HG02763 (cell line): ENCODE measurements around the gene CCL20.
A peak's percentile ranks its signal among the peaks of the same experiment; 100 is the strongest.
"Not testable (repeated sequence)": the region's sequence is repeated elsewhere in the genome, so short reads cannot be mapped to it uniquely, and the experiment has no call there.

Experiments
- ATAC-seq: cut with Tn5 transposase; IDR thresholded peaks from one replicate; pipeline ENCODE4 v1.9.1; 2021; ENCODE audit warnings: mild to moderate bottlenecking, moderate library complexity; ENCODE audit not compliant: unreplicated experiment

CCL20 gene, protein sequence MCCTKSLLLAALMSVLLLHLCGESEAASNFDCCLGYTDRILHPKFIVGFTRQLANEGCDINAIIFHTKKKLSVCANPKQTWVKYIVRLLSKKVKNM

DNA sequence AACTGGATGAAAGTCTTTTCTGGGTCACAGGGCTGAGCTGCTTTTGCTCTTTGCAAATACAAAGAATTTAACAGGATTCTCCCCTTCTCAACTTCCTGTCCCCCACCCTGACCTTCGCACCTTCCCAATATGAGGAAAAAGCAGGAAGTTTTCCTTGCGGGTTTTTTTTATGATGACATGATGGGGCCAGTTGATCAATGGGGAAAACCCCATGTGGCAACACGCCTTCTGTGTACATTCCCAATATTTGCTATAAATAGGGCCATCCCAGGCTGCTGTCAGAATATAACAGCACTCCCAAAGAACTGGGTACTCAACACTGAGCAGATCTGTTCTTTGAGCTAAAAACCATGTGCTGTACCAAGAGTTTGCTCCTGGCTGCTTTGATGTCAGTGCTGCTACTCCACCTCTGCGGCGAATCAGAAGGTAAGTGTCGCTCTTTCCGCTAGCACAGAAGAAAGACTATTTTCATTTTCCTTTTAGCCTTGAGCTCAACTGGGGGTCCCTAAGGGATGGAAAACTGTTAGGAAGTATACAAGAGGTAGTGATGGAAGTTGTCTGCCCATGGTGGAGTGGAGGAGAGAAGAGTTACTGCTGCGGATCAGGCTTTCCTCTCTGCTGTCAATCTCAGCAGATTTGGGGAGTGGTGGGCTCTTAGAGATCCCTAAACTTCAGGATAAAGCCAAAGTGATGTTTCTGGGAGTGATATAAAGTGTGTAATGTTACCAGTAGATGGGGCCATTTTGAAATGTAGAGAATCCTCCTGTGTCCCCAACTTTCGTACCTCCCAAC, at the start of gene CCL20:
TSS of gene CCL20 (plus strand) at position 281 of the 792 bp plus-strand sequence. CDS start at position 351, 70 bp downstream.
- no peak for ATAC-seq

DNA sequence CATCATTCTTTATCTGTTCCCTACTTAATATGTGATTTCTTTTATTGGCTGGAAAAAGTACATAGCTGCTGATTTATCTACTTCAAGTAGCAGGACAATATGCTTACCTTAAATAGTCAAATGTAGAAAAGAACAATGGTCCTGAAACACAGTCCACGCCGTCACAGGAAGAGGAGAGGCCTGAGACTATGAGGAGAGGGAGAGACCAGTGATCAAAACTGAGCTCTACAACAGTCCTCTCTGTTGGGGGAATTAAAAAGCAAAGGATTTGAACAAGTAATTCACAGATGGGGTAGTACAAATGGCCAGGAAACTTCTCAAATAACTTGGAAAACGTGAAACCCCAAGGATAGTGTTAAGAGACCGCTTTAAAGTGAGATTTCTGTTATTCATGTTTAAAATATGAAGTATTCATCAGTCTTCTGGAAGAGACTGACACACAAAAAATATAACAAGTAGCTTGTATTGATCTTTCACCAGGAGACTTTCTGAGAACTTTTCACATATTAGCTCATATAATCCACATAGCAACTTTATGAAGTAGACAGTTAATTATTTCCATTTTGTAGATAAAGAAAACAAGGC, 47.8 kb upstream of the CCL20 start:
- peak; percentile 12 for ATAC-seq

DNA sequence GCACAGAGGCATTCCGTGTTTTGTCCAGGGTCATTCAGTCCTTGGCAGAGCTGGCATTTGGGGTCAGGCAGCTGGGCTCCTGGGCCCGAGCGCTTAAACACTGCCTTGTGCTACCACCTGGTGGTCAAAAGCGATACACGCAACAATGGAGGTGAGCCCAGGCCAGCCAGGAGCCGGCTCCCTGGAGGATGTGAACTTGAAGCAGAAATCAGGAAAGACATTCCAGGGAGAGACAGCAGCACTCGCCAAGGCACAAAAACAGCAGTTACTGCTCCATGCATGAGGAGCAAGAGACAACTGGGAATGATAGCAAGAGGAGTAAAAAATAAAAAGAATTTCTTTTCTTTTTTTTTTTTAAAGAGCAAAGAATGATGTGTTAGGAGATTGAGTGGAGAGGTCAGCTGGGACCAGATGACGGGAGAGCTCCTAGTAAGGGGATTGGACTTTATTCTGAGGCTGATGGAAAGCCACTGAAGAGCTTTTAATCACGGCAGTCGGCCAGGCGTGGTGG, 47.2 kb upstream of the CCL20 start:
- peak; percentile 99 for ATAC-seq

DNA sequence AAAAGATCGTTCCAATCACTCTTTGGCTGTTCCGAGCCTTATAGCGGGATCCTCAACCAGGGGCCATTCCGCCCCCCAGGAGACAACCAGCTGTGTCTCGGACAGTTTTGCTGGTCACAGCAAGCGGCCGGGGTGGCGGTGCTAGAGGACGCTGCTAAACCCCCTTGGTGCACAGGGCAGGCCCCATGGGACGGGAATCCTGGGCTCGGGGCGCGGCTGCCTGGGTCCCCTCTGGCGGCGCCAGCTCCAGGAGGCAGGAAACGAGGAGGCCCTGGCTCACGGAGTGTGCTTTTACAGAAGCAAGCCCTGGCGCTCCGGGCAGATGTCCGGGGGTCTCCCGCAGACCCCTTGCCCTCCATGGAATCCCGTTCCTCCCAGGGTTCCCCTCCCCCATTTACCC, 45.8 kb upstream of the CCL20 start:
- ATAC-seq: no peak

DNA sequence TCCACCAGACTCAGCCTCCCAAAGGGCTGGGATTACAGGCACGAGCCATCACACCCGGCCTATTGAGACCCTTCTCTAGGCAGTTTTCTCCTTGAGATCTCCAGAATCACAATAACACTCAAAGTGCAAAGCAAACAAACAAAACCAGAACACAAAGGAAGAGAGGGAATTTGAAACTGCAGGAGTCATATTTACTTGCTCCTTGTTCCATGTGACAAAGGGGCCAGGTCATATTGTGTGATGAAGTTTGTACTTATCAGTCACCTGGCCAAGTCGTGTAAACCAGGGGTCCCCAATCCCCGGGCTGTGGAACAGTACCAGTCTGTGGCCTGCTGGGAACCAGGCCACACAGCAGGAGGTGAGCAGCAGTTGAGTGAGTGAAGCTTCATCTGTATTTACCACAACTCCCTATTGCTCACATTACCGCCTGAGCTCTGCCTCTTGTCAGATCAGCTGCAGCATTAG, 41.4 kb upstream of the CCL20 start:
- ATAC-seq: no peak

DNA sequence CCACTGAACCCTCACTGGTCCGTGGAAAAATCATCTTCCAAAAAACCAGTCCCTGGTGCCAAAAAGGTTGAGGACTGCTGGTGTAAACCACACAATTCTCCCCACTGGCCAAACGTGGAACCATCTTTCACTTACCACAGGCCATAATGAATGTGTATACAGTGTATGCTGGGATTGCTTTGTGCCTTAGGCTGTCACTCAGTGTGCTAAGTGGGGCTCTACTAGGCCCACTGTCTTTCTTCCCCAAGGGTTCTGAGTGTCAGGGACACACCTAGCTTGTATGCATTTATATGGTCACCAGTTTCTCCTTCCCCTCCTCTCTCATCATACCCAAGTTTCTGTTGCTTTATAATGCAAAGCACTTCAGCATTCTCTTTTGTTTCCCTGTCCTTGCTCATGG, 40.7 kb upstream of the CCL20 start:
- no peak for ATAC-seq

DNA sequence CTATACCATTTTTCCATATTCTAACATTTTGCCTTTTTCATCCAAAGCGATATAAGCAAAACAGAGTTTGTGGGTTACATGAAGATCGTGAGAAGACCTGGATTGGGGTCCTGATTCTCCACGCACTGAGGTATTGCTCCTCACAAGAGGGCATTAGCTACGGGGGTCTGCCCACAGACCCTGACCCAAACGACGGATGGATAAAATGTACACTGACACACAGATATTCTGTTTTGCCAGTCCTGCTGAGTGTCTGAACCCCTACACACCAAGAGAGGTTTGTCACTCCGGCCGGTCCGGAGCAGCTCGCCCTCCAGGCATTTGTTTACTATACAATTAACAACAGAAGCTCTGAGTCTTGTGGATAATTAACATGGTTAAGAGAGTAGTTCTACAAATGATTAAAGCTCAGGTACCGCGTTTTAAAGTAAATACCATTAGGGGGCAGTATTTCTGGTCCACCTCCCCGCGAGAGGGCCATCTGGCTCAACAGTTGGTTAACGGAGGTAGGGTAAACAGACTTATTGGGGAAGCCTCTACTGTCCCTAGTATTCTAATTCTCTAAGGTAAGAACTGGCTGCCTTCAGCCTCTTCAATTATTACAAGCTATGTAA, 39.5 kb upstream of the CCL20 start:
- ATAC-seq: no peak

DNA sequence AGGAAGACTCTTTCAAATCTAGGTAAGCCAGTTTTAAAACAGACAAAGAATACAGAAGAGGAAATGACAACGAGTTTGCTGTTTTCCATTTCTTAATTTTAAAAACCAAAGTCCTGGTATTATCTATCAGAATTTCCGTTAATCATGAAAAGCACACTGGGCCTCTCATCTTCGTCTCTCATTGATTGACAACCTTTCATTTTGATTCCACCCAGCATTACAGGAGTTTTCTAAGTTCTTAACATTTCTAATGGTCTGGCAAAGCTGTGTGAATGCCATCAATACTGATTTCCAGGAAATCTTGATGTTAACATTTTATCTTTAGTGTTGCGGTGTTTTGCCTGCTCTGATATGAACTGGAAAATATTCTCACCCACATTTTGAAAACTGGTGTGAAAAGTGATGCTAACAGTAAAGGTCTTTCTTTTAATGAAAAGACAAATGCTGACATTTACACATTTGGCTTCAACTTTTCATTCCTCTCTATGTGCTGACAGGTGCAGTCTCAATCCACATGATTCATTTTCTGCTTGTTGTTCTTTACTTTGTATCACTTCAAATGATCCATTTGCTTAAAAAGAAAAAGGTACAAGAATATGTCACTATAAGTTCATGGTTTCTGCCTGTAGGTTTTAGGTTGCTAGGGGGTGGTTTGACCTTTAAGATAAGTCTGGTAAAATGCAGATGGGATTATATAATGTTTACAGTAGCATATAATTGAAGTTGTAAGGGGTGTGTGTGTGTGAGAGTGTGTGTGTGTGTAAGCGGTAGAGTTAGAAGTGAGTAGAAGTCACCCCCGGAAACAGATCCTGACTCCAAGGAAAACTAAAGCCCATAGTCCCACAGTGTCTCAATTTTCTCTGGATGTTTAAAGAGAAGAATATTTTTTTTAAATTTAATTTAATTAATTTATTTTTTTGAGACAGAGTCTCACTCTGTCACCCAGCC, 38.5 kb upstream of the CCL20 start:
- no peak for ATAC-seq

DNA sequence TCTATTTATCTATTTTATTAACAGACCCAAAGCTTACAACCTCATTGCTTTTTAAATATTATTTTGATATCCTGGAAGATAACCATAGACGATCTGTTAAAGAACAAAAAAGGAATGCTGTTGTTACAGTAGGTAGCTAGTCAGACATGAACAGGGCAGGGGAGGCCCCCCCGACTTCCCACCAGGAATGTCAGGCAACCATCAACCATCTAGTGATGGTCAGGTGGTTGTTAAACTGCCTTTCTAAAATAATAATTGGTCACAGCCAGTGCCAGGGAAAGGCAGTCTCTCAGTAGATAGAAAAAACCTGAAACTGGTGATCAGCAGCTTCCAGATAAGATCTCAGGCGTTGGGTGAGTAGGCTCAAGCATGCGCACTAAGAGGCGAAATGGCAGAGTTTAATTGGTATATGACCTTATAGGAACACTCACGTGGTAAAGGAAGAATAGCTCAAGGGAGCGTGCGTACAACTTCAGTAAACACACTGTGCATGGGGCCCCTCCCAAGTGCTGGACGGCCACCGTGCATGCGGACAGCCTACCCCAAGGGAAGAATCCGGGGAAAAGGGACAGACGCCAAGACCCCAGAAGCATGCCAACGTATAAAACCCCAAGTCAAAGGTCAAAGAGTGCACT, 32.5 kb upstream of the CCL20 start:
- ATAC-seq: no peak

DNA sequence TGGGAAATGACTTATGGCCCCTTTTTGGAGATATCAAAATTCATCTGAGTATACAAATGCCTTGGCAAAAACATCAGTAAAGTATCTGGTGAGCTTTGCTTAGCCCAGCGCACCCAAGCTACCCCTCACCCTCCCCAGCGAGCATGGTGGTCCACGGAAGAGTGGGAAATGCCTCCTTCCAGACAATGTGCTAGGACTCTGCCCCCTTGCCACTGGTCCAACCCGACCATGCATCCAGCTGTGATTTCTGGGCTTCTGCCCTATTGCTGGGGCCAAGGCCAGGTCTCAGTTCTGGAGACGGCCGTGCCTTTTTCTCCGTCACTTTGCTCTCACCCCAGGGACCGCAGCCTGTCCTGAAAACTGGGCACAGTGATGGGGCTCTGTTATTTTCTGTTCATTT, 31.8 kb upstream of the CCL20 start:
- ATAC-seq: no peak

DNA sequence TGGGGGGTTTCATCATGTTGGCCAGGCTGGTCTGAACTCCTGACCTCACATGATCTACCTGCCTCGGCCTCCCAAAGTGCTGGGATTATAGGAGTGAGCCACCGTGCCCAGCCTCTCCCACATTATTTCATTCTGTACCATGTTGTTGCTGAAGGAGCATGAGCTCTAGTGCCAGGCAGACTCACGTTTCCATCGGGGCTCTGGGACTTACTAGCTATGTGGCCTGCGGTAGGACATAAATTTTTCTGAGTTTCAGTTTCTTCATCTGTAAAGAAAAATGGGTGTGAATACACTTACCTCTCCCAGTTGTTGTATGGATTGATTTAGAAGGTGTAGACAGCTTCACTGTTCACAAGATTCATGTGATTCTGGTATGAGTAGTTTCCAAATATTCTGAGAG, 30.8 kb upstream of the CCL20 start:
- peak; percentile 21 for ATAC-seq

DNA sequence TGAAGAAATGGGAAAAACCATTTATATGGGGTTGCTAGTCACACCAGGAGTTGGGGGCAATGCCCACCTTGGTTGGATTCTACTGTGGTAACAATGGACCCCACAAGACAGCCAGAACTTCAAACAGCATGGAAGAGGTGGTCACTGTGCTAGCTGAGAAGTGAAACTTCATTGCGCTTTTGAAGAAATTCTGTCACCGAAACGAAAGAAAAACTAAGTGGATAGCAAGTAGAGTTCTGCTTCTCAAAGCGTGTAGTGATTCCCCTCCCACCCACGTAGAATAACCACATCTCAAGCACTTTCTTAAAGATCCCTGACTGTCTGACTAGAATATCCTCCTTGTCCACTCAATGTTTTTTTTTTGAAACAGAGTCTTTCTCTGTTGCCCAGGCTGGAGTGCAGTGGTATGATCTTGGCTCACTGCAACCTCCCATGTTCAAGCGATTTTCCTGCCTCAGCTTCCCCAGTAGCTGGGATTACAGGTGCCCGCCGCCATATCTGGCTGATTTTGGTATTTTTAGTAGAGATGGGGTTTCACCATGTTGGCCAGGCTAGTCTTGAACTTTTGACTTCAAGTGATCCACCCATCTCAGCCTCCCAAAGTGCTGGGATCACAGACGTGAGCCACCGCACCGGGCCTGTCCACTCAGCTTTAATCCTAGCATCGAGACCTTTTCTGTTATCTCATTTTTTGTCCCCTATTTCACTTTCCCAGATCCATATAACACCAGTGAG, 30.1 kb upstream of the CCL20 start:
- ATAC-seq: peak; percentile 96

DNA sequence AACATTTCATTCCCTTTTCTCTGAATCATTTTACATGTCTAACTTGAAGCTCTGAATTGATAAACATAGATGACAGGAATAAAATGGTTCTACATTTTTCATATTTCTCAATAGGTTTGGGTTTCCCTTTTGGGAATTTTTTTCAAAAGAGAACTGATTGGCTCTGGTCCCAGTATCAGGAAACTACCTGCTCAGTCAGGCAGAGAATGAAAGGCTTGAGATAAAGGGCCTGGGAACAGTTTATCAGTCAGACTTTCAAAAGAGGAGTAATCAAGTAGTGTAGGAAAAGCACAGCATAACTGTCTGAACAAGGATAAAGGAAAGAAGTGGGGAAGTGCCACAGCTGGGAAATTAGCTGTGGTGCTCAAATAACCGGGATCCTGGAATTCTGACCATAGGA, 28.3 kb upstream of the CCL20 start:
- no peak for ATAC-seq

DNA sequence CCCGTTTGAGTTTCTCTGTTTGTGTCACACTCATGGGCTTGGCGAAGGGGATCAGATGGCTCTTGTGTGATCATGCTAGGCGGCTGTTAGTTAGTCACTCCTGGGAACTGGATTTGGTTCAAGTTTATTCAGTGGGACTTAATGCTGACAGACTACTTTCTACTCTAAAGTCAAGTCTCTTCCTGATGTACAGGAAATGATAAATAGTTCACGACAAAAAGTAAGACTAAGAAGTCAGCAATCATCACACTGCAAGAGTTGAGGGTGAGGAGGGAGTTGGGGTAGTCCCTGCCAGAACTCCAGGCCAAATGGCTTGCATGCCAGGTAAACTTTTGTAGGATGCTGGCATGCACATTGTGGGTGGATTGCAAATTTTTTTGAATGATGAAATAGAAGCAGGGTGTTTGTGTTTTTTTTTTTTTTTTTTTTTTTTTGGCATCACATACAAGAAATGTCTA, 25.1 kb upstream of the CCL20 start:
- no peak for ATAC-seq

DNA sequence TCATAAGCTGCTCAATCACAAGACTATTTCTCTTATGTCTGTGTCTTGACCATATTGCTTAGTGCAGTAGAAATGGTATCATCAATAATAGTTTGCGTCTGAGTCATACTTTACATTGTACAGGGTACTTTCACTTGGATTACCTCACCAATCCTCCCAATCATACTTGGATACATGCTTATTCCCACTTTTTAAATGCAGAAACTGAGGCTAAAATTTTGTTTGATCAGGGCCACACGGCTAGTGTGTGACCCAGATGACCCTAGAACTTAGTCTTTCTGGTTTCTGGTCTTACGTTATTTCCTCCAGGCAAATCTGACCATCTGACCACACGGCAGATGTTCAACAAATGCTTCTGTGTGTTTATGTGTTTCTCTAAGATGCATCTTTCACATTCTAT, 23.8 kb upstream of the CCL20 start:
- no peak for ATAC-seq

DNA sequence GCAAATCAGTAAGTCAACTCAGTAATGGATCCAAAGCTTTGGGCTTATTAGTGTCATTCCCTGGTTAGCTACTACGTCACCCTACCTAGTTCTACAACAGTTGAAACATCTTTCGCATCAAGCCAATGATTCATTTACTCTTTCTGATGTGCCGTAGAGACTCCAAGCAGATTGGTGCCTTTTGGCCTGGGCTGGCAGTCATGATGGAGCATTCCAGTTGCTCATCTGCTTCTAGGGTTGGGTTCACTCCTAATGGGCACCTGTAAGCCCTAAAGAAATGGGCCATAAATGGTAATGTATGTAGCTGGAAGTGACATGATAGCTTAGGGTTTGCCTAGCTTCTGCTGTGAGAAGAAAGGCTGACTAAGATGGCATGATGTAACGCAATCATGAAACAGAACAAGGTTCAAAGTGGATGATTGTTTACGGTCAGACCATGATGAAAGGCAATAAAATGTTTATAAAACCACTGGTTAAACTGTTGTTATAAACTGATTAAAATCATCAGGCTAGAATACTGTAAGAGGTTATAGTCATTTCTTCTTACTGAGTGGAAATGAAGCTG, 20.4 kb upstream of the CCL20 start:
- no peak for ATAC-seq

DNA sequence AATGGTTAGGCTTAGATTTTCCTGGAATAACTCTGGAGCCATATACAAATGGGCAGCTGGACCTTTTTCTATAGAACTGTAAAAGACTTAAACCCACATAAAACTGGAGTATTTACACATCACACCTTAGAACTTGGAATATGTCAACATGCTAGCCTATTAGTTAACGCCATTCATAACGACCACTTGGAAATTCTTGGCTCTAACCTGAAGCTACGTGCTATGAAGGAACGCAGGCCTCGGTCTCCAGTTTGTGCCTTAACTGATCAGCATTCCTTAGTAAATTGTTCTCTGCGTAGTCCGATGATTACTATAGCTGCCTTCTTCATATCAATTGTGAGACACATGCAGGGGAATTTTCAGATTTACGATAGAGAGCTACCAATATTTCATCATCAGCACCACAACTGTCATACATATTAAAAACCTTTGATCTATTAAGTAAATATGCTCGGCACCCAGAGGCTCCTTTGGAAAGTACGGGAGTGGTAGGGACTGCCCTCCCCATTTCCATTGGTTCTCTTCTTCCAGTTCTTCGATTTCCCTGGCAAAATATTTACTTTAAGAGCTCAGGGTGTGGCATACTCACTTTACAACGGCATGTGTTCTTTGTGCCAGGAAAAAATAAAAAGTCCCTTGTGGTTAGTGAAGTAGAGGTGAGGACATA, 17.5 kb upstream of the CCL20 start:
- no peak for ATAC-seq

DNA sequence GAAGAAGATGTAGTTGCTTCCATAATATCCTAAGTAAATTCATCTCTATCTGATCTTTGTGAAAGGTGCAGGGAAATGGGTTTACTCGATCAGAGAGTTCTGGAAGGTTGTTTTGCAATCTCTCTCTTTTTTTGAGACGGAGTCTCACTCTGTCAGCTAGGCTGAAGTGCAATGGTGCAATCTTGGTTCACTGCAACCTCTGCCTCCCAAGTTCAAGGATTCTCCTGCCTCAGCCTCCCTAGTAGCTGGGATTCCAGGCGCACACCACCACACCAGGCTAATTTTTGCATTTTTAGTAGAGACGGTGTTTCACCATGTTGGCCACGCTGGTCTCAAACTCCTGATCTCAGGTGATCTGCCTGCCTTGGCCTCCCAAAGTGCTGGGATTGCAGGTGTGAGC, 16.9 kb upstream of the CCL20 start:
- ATAC-seq: not testable (repeated sequence)
